Erythroblast (primary cell): Measurements from ENCODE around the gene COL4A4.

ENCODE experiments used
- GATA1 ChIP-seq: IDR thresholded peaks from 2 replicates; pipeline ENCODE4 v1.6.1; 2011; ENCODE audit warnings: low read depth, mild to moderate bottlenecking, control low read depth, low read length, moderate library complexity
- POLR2A ChIP-seq: IDR thresholded peaks from 2 replicates; pipeline ENCODE4 v1.6.1; 2011; ENCODE audit warnings: mild to moderate bottlenecking, low read length

DNA sequence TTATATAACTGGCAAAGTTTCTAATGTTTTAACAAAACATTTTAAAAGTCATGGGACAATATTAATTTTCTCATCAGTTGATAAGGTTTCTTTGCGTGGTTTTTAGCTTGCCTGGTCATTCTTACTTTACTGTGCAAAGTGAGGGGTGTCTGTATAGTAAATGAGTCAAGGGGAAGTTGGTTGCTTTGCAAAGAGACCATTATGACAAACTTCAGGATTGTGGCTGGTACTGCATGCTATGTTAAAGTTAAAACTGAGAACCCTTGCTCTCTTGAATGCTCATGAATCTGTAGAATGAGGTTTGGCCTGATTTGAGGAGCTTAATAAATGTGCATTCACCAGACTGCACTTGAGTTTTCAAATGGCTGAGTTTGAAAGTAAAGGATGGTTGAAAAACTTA, 47.0 kb downstream of the COL4A4 start:
- TF ChIP-seq POLR2A (no peak), GATA1 (no peak)
